Activated CD8-positive, alpha-beta T cell treated with anti-CD3 and anti-CD28 coated beads for 36 hours (primary cell): ENCODE results near the gene ME3. TPM values are rescaled to one million over a fixed set of nuclear protein-coding genes. Genes with fewer than 3 reads are reported as not detected.

ENCODE experiments used
- ATAC-seq: fragments of 200-7000 bp; cut with Tn5 transposase; one replicate; pipeline ENCODE4 v1.10.0; 2021; ENCODE audit warnings: mild to moderate bottlenecking, moderate library complexity
- CTCF ChIA-PET: fragments of 350-600 bp; sonication (Branson Sonifier 250); formaldehyde crosslinking; loops from one replicate; lab custom pipeline; 2021; ENCODE audit warnings: antibody characterized with exemption; lab: Charles Lee
- POLR2A ChIA-PET: fragments of 350-600 bp; sonication (Branson Sonifier 250); formaldehyde crosslinking; loops from one replicate; lab custom pipeline; 2021; ENCODE audit warnings: antibody characterized with exemption; lab: Charles Lee
- DNase-seq: peaks from one replicate; pipeline ENCODE4 v3.0.0-alpha.2; 2020
- H3K27ac Mint-ChIP-seq: one replicate; pipeline ENCODE4 v1.8.0; 2021; ENCODE audit warnings: mild to moderate bottlenecking, mixed read lengths
- H3K27me3 Mint-ChIP-seq: one replicate; pipeline ENCODE4 v1.8.0; 2021; ENCODE audit warnings: mixed read lengths
- H3K36me3 Mint-ChIP-seq: one replicate; pipeline ENCODE4 v1.8.0; 2021; ENCODE audit warnings: low read depth, mixed read lengths
- H3K4me1 Mint-ChIP-seq: one replicate; pipeline ENCODE4 v1.8.0; 2021; ENCODE audit warnings: low read depth, mixed read lengths
- H3K4me3 Mint-ChIP-seq: one replicate; pipeline ENCODE4 v1.8.0; 2021; ENCODE audit warnings: mild to moderate bottlenecking, moderate library complexity, mixed read lengths
- H3K9me3 Mint-ChIP-seq: one replicate; pipeline ENCODE4 v1.8.0; 2021; ENCODE audit warnings: mixed read lengths
- intact Hi-C: fragments of 100-400 bp; cut with micrococcal nuclease; formaldehyde crosslinking; loops from one replicate; pipeline ENCODE4 v1.10.0; 2022
- total RNA-seq, 2 experiments: library from RNA; stranded (reverse); gene quantifications; one replicate each; pipeline ENCODE4 v1.2.3, GENCODE V29; 2021
- TF ChIP-seq, protein P1 (sequence below): fragments of 200-600 bp; IDR thresholded peaks from one replicate; pipeline ENCODE4 v1.8.0; 2022; ENCODE audit warnings: antibody characterized with exemption, mild to moderate bottlenecking

The ME3 gene
- total RNA-seq, 2 experiments from 2014 or later: 5.0 to 6.2 TPM

DNA sequence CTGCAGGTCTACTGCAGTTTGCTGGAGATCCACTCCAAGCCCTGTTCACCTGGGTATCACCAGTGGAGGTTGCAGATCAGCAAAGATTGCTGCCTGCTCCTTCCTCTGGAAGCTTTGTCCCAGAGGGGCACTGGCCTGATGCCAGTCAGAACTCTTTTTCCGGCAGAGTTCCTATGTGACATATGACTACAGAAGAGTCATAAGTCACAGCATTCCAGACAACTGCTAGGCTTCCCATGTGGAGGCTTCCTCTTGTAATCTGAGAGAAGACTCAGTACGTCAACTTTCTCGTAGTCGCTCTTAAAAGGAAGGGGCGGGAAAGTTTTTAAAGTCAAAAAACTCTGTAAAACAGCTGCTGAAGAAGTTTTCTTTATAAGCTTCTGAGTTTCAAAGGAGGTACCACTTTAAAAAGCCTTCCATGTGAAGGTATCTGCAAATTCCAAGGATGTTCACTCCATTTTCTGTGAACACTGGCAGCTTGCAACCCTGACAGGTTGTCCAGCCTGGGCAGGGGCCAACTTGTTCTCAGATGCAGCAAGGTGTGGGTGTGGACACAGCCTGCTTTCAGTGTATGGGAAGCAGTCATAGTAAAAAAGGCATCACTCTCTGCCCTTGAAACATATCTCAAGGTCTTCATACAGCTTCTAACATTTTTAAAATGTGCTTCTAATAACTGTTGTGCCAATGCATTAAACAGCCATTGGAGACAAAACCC lies 97.8 kb downstream of the ME3 start:
- H3K4me1 Mint-ChIP-seq: no peaks in the 10 kb centered on the region
- CTCF ChIA-PET: interaction anchor here (1.0 to 3.3 kb wide), 2 partner anchors 25 to 34 kb away, joined by 3 to 12 read pairs; no protein-coding TSS in a partner anchor

DNA sequence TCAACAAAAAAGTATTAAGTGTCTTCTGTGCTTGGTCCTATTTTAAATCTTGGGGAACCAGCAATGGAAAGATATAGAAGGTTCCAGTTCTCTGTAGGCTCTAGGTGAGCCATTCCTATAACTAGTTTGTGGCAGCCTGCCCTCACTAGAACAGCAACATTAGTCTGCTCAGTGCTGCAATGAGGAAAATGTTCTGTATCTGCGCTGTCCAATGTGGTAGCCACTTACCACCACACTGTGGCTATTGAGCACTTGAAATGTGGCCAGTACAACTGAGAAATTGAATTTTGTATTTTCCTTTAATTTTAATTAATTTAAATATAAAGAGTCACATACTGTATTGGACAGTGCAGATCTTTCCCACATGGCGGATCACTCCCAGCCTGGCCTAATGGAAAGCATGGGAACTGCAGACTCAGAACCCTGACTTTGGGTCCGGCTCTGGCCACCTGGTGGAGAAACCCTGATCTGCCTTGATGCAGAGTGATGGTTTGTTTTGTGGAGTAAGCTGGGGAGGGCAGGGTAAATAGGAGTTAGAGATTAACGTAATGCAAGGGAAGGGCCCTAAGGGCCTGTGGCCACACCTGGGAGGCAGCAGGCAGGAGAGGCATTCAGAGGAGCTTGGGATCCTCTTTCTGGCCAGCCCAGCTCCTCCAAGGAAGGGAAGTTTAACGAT lies 101.0 kb downstream of the ME3 start:
- H3K27ac Mint-ChIP-seq: no peak overlapping the region
- DNase-seq: peak; percentile 6
- H3K9me3 Mint-ChIP-seq: no peaks in the 10 kb centered on the region
- ATAC-seq: no peak
- ChIA-PET CTCF (interaction anchor here (0.6 to 3.3 kb wide), 3 partner anchors 37 to 123 kb away, joined by 3 to 12 read pairs (median 3); no protein-coding TSS in a partner anchor), POLR2A (no interaction called here)
- TF ChIP-seq, protein P1, sequence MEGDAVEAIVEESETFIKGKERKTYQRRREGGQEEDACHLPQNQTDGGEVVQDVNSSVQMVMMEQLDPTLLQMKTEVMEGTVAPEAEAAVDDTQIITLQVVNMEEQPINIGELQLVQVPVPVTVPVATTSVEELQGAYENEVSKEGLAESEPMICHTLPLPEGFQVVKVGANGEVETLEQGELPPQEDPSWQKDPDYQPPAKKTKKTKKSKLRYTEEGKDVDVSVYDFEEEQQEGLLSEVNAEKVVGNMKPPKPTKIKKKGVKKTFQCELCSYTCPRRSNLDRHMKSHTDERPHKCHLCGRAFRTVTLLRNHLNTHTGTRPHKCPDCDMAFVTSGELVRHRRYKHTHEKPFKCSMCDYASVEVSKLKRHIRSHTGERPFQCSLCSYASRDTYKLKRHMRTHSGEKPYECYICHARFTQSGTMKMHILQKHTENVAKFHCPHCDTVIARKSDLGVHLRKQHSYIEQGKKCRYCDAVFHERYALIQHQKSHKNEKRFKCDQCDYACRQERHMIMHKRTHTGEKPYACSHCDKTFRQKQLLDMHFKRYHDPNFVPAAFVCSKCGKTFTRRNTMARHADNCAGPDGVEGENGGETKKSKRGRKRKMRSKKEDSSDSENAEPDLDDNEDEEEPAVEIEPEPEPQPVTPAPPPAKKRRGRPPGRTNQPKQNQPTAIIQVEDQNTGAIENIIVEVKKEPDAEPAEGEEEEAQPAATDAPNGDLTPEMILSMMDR: no peak
- H3K4me1 Mint-ChIP-seq: no peaks in the 10 kb centered on the region
- H3K27me3 Mint-ChIP-seq: peaks cover 8% of the 10 kb centered on the region
- H3K36me3 Mint-ChIP-seq: no peaks in the 10 kb centered on the region
- no peak overlapping the region for H3K4me3 Mint-ChIP-seq
- intact Hi-C loops: no loop called here

More for the DNA sequence above, 97.8 kb downstream of the ME3 start:
- TF ChIP-seq, protein P1: no peak
- Mint-ChIP-seq H3K36me3 (no peaks in the 10 kb centered on the region), H3K4me3 (no peak overlapping the region), H3K27ac (no peak overlapping the region), H3K9me3 (no peaks in the 10 kb centered on the region), H3K27me3 (peaks cover 12% of the 10 kb centered on the region)
- DNase-seq (no peak), ATAC-seq (no peak)
- POLR2A ChIA-PET: no interaction called here
- intact Hi-C loops: no loop called here

DNA sequence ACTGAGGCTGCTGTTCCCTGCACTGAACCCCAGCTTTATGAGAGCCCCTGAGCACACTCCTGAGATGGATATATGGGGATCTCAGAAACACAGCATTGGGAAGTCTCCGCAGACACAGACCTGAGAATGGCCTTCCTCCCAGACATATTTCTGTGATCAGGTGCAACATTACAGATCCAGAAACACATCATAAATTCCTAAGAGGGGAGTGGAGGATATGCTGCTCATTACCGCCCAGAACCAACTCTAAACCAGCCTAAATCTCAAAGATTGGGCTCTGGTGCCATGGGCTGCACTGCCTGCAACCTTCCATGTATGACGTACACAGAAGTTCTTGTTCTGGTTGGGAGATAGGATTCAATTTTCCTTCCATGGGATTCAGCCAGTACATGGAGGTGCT lies 102.0 kb downstream of the ME3 start:
- intact Hi-C loops: no loop called here
- ATAC-seq: no peak
- Mint-ChIP-seq H3K27ac (no peak overlapping the region), H3K36me3 (no peaks in the 10 kb centered on the region), H3K27me3 (peaks cover 4% of the 10 kb centered on the region), H3K4me3 (no peak overlapping the region), H3K4me1 (no peaks in the 10 kb centered on the region), H3K9me3 (no peaks in the 10 kb centered on the region)
- TF ChIP-seq, protein P1: no peak
- POLR2A ChIA-PET: no interaction called here
- CTCF ChIA-PET: interaction anchor here (1.2 to 1.3 kb wide), 2 partner anchors 38 to 114 kb away, joined by 3 read pairs; no protein-coding TSS in a partner anchor
- DNase-seq: no peak

DNA sequence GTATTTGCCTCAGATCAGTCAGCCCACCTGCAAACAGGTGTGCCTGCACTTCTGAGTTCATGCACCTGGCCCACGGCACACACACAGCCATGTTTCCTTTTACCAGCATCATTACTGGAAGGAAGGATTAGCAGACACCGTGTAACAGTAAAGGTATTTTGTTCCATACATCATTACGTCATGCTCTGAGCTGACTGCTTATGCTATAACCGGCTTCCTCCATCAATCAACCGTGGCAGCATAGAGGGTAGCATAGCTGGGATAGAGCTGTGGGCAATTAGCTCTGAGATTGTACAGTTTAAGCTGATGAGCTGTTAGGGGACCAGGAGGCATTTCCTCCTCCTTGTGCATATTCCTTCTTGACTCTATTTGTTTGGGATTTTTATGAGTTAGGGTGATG lies 102.4 kb downstream of the ME3 start:
- ATAC-seq: no peak
- Mint-ChIP-seq H3K27ac (no peak overlapping the region), H3K4me3 (no peak overlapping the region), H3K4me1 (no peaks in the 10 kb centered on the region), H3K9me3 (peaks cover 2% of the 10 kb centered on the region), H3K27me3 (peaks cover 4% of the 10 kb centered on the region), H3K36me3 (no peaks in the 10 kb centered on the region)
- TF ChIP-seq, protein P1: no peak
- POLR2A ChIA-PET: no interaction called here
- CTCF ChIA-PET: interaction anchor here (1.2 to 1.3 kb wide), 2 partner anchors 39 to 113 kb away, joined by 3 read pairs; no protein-coding TSS in a partner anchor
- DNase-seq: no peak
- intact Hi-C loops: no loop called here

DNA sequence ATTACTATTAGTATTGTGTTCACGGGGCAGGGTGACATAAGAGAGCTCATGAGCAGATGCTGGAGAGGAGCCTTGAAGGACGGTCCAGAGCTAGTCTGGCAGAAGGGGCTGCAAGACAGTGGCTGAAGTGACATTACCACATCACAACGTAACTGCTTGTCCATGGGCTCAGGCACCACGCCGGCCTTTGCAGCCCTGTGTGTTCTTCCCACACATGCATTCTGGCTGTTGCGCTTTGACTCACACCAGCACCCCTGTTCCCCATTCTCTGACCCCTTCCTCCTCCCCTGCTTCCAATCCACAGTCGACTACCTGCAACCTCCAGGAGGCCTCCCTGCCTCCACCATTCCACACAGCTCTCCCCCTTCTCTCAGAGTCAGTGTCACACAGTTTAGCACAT lies 103.3 kb downstream of the ME3 start:
- Mint-ChIP-seq H3K9me3 (peaks cover 2% of the 10 kb centered on the region), H3K27me3 (peaks cover 1% of the 10 kb centered on the region)
- CTCF ChIA-PET: interaction anchor here (1.2 to 1.3 kb wide), 2 partner anchors 40 to 112 kb away, joined by 3 read pairs; no protein-coding TSS in a partner anchor

More for the DNA sequence above, 103.3 kb downstream of the ME3 start:
- ATAC-seq (no peak), DNase-seq (no peak)
- TF ChIP-seq, protein P1: no peak
- H3K4me1 Mint-ChIP-seq: no peaks in the 10 kb centered on the region
- intact Hi-C loops: no loop called here
- no peak overlapping the region for H3K4me3 Mint-ChIP-seq
- POLR2A ChIA-PET: no interaction called here
- no peaks in the 10 kb centered on the region for H3K36me3 Mint-ChIP-seq
- no peak overlapping the region for H3K27ac Mint-ChIP-seq
